HepG2 (cell line): Measurements from ENCODE around the gene CORT. TPM values are rescaled to one million over a fixed set of nuclear protein-coding genes. Genes with fewer than 3 reads are reported as not detected.

Experiments used
- BATF2 ChIP-seq: sonication (generic); formaldehyde crosslinking; IDR thresholded peaks from 2 replicates; pipeline ENCODE4 v1.8.0; 2022; ENCODE audit warnings: mild to moderate bottlenecking, missing genetic modification reagents, moderate library complexity
- GPBP1L1 ChIP-seq: sonication (generic); formaldehyde crosslinking; IDR thresholded peaks from 2 replicates; pipeline ENCODE4 v1.5.0; 2020; ENCODE audit warnings: mild to moderate bottlenecking, missing genetic modification reagents
- KDM3A ChIP-seq: IDR thresholded peaks from 2 replicates; pipeline ENCODE4 v1.6.1; 2018; ENCODE audit warnings: low read depth, missing compliant biosample characterization
- NFE2 ChIP-seq: sonication (generic); formaldehyde crosslinking; IDR thresholded peaks from 2 replicates; pipeline ENCODE4 v1.4.0; 2020; ENCODE audit warnings: missing genetic modification reagents
- RARG ChIP-seq: sonication (generic); formaldehyde crosslinking; IDR thresholded peaks from 2 replicates; pipeline ENCODE4 v1.4.0; 2020; ENCODE audit warnings: low read depth, mild to moderate bottlenecking, missing genetic modification reagents
- SMARCC2 ChIP-seq: fragments of 450-650 bp; IDR thresholded peaks from 2 replicates; pipeline ENCODE4 v1.6.1; 2017; ENCODE audit warnings: antibody characterized with exemption, mild to moderate bottlenecking
- SMYD3 ChIP-seq: sonication (generic); formaldehyde crosslinking; IDR thresholded peaks from 2 replicates; pipeline ENCODE4 v1.8.1; 2023; ENCODE audit warnings: mild to moderate bottlenecking, missing genetic modification reagents
- ZBTB2 ChIP-seq: sonication (generic); formaldehyde crosslinking; IDR thresholded peaks from 2 replicates; pipeline ENCODE4 v1.8.0; 2022; ENCODE audit warnings: low read depth, missing genetic modification reagents
- ZBTB40 ChIP-seq, 2 experiments: fragments of 450-650 bp in 1 of 2; sonication (generic) in 1 of 2; formaldehyde crosslinking in 1 of 2; IDR thresholded peaks; 2 replicates each; pipeline versions ENCODE4 v1.6.1 to v1.8.0; 2016 to 2022; ENCODE audit warnings: antibody characterized with exemption in 1 of 2, mild to moderate bottlenecking in 1 of 2, missing genetic modification reagents in 1 of 2
- ZNF18 ChIP-seq: sonication (generic); formaldehyde crosslinking; IDR thresholded peaks from 2 replicates; pipeline ENCODE4 v1.8.0; 2022; ENCODE audit warnings: mild to moderate bottlenecking, missing genetic modification reagents; ENCODE audit not compliant: insufficient replicate concordance
- ZNF501 ChIP-seq: sonication (generic); formaldehyde crosslinking; IDR thresholded peaks from 2 replicates; pipeline ENCODE4 v1.5.1; 2020; ENCODE audit warnings: mild to moderate bottlenecking, moderate library complexity, missing genetic modification reagents
- ZNF558 ChIP-seq: sonication (generic); formaldehyde crosslinking; IDR thresholded peaks from 2 replicates; pipeline ENCODE4 v1.9.0; 2022; ENCODE audit warnings: mild to moderate bottlenecking, missing genetic modification reagents, borderline replicate concordance
- ZNF841 ChIP-seq: sonication (generic); formaldehyde crosslinking; IDR thresholded peaks from 2 replicates; pipeline ENCODE4 v1.8.1; 2023; ENCODE audit warnings: missing genetic modification reagents, borderline replicate concordance
- polyA plus RNA-seq, 8 experiments: library from polyadenylated mRNA; depleted of rRNA in 3 of 8; stranded (reverse) in 7 of 8; unstranded in 1 of 8; fragments of >200 nt; fragmentation: Illumina TruSeq in 4 of 8; extraction: Trizol in 4 of 8; gene quantifications; 2 replicates each; pipeline versions ENCODE4 v1.2.1 to v1.2.3, GENCODE V29; 2011 to 2016; ENCODE audit warnings: low read depth in 4 of 8, missing spikeins in 1 of 8, mixed read lengths in 1 of 8; ENCODE audit not compliant: insufficient read depth in 1 of 8
- total RNA-seq, 5 experiments: library from RNA; depleted of rRNA; stranded (reverse); fragments of >200 nt; fragmentation: Illumina TruSeq; extraction: Trizol; gene quantifications; 2 replicates each; pipeline ENCODE4 v1.2.3, GENCODE V29; 2016; ENCODE audit warnings: low read depth in 1 of 5

Gene CORT
- total and polyA plus RNA-seq, 2 of the 13 experiments (the other 11 are each of a cell fraction or from before 2014, with no cell fraction given) = 0.11 to 0.62 TPM

GRCh38 chr1:10472220-10473144 is 22.7 kb downstream of the CORT start, which contains the start of gene DFFA (continued):
- TF ChIP-seq ZNF18 (peak; percentile 82), ZBTB2 (no peak), KDM3A (peak; percentile 75; the same call in 1 of the 2 replicates), SMARCC2 (0 out of 2 replicates have a peak, but pooled peaks have one; percentile 19), ZBTB40 (IDR thresholded peaks at IDR 0.05) (no peak), ZBTB40 (CRISPR knock-in tag; IDR thresholded peaks at IDR 0.05) (peak; percentile 80; the same call in 1 of the 2 replicates), ZNF501 (CRISPR knock-in tag) (peak; percentile 95), NFE2 (no peak), SMYD3 (no peak), BATF2 (no peak), RARG (CRISPR knock-in tag) (no peak), GPBP1L1 (CRISPR knock-in tag) (no peak), ZNF841 (CRISPR knock-in tag) (no peak), ZNF558 (CRISPR knock-in tag) (no peak)
